HG03457 (cell line): ENCODE measurements around the gene KRTAP10-9.
"Not testable (repeated sequence)": the region's sequence is repeated elsewhere in the genome, so short reads cannot be mapped to it uniquely, and the experiment has no call there.

ENCODE experiments used
- ATAC-seq: cut with Tn5 transposase; IDR thresholded peaks from one replicate; pipeline ENCODE4 v1.9.1; 2021; ENCODE audit warnings: moderate number of reproducible peaks; ENCODE audit not compliant: unreplicated experiment

KRTAP10-9 gene

GRCh38 chr21:44594406-44594916 is 32.4 kb upstream of the KRTAP10-9 start:
- no peak for ATAC-seq

GRCh38 chr21:44595524-44595923 is 31.4 kb upstream of the KRTAP10-9 start:
- ATAC-seq: no peak

- ATAC-seq: no peak
Observed at GRCh38 chr21:44596068-44596725, 30.7 kb upstream of the KRTAP10-9 start.

- ATAC-seq: no peak
Observed at GRCh38 chr21:44598061-44598460, 28.8 kb upstream of the KRTAP10-9 start.

GRCh38 chr21:44599264-44600029 is 27.4 kb upstream of the KRTAP10-9 start:
- ATAC-seq: no peak

GRCh38 chr21:44600118-44600978 is 26.5 kb upstream of the KRTAP10-9 start, which contains the start of gene KRTAP10-7:
TSS of gene KRTAP10-7 (plus strand) at chr21:44600597. CDS start at chr21:44600622, 25 bp downstream.
- not testable (repeated sequence) for ATAC-seq

- ATAC-seq: not testable (repeated sequence)
Observed at GRCh38 chr21:44601091-44601490, 25.8 kb upstream of the KRTAP10-9 start.

- no peak for ATAC-seq
Observed at GRCh38 chr21:44601596-44602462, 25.1 kb upstream of the KRTAP10-9 start.

- no peak for ATAC-seq
Observed at GRCh38 chr21:44602463-44602850, 24.4 kb upstream of the KRTAP10-9 start.

- ATAC-seq: no peak
Observed at GRCh38 chr21:44603109-44603875, 23.6 kb upstream of the KRTAP10-9 start.

GRCh38 chr21:44603911-44604310 is 23.0 kb upstream of the KRTAP10-9 start:
- no peak for ATAC-seq

GRCh38 chr21:44606495-44606894 is 20.4 kb upstream of the KRTAP10-9 start:
- ATAC-seq: no peak

GRCh38 chr21:44609193-44609592 is 17.7 kb upstream of the KRTAP10-9 start:
- no peak for ATAC-seq

GRCh38 chr21:44610157-44610843 is 16.6 kb upstream of the KRTAP10-9 start:
- not testable (repeated sequence) for ATAC-seq

GRCh38 chr21:44611551-44611950 is 15.3 kb upstream of the KRTAP10-9 start:
- no peak for ATAC-seq

- ATAC-seq: no peak
Observed at GRCh38 chr21:44612029-44612486, 14.8 kb upstream of the KRTAP10-9 start, which contains the start of gene KRTAP10-8. TSS of gene KRTAP10-8 (plus strand) at chr21:44612079. CDS start at chr21:44612101, 22 bp downstream.

GRCh38 chr21:44612669-44613229 is 14.1 kb upstream of the KRTAP10-9 start:
- no peak for ATAC-seq
